Loucy (cell line): Measurements from ENCODE around the gene GNB3.

ENCODE experiments used
- CTCF ChIP-seq: fragments of 200-600 bp; sonication (generic); conservative IDR thresholded peaks from 2 replicates; pipeline ENCODE4 v1.5.1; 2014; ENCODE audit warnings: mild to moderate bottlenecking, antibody characterized with exemption, low read length
- EZH2phosphoT487 ChIP-seq: fragments of 200-600 bp; IDR thresholded peaks from 2 replicates; pipeline ENCODE4 v1.6.1; 2018; ENCODE audit warnings: antibody characterized with exemption, mild to moderate bottlenecking, moderate library complexity, borderline replicate concordance

GRCh38 chr12:6853626-6854025 is 12.9 kb downstream of the GNB3 start:
- TF ChIP-seq CTCF (no peak), EZH2phosphoT487 (no peak)
